LHCN-M2 (cell line): Measurements from ENCODE around the gene CDH26. TPM values are rescaled to one million over a fixed set of nuclear protein-coding genes. Genes with fewer than 3 reads are reported as not detected.
A peak's percentile ranks its signal among the peaks of the same experiment; 100 is the strongest.

Experiments used
- DNase-seq: peaks from one replicate; pipeline ENCODE4 v3.0.0-alpha.2; 2012; ENCODE audit warnings: low read depth
- total RNA-seq: library from RNA; depleted of rRNA; stranded (reverse); fragments of >200 nt; gene quantifications from 2 replicates; pipeline ENCODE4 v1.2.3, GENCODE V29; 2014

The CDH26 gene
- total RNA-seq, 1 experiment from 2014 or later = 0.06 TPM

GRCh38 chr20:60011512-60012507 lies 53.6 kb downstream of the CDH26 start:
- peak; percentile 96 for DNase-seq

GRCh38 chr20:60013296-60014139 lies 55.3 kb downstream of the CDH26 start:
- peak; percentile 71 for DNase-seq

GRCh38 chr20:60016406-60016805 lies 58.2 kb downstream of the CDH26 start:
- no peak for DNase-seq

- no peak for DNase-seq
Observed at GRCh38 chr20:60020251-60020650, 62.0 kb downstream of the CDH26 start.

- DNase-seq = no peak
Observed at GRCh38 chr20:60021104-60021503, 62.9 kb downstream of the CDH26 start.

GRCh38 chr20:60022849-60023248 lies 64.6 kb downstream of the CDH26 start:
- no peak for DNase-seq

- no peak for DNase-seq
Observed at GRCh38 chr20:60024245-60024644, 66.0 kb downstream of the CDH26 start.

- DNase-seq = no peak
Observed at GRCh38 chr20:60024801-60025200, 66.6 kb downstream of the CDH26 start.

- no peak for DNase-seq
Observed at GRCh38 chr20:60026010-60026409, 67.8 kb downstream of the CDH26 start.

- no peak for DNase-seq
Observed at GRCh38 chr20:60030471-60030870, 72.2 kb downstream of the CDH26 start.

- no peak for DNase-seq
Observed at GRCh38 chr20:60031107-60031506, 72.9 kb downstream of the CDH26 start.

- DNase-seq = no peak
Observed at GRCh38 chr20:60034231-60035110, 76.2 kb downstream of the CDH26 start.

- DNase-seq = no peak
Observed at GRCh38 chr20:60035486-60035885, 77.3 kb downstream of the CDH26 start.

GRCh38 chr20:60036346-60036745 lies 78.1 kb downstream of the CDH26 start:
- no peak for DNase-seq

- peak; percentile 56 for DNase-seq
Observed at GRCh38 chr20:60036746-60037499, 78.7 kb downstream of the CDH26 start.

- no peak for DNase-seq
Observed at GRCh38 chr20:60038400-60039008, 80.3 kb downstream of the CDH26 start.

GRCh38 chr20:60039526-60039925 lies 81.3 kb downstream of the CDH26 start:
- DNase-seq = no peak

GRCh38 chr20:60040471-60041162 lies 82.4 kb downstream of the CDH26 start:
- no peak for DNase-seq

- peak; percentile 88 for DNase-seq
Observed at GRCh38 chr20:60041436-60042165, 83.4 kb downstream of the CDH26 start.
